ENCODE measurements around the gene MAGI2. TPM values are rescaled to one million over a fixed set of nuclear protein-coding genes. Genes with fewer than 3 reads are reported as not detected.

MAGI2 gene
- total RNA-seq, 2 experiments from 2014 or later, result 0.03 to 0.17 TPM

GRCh38 chr7:78037603-78038002 is 1415.9 kb downstream of the MAGI2 start:
- no TSS peak for BruUV-seq (replicated peaks)
- DNase-seq (ENCODE audit: low spot score), result no peak
- Histone ChIP-seq H2AFZ (ENCODE audit: low read length) (no peak overlapping the region), H3K4me2 (ENCODE audit: low read length) (no peak overlapping the region), H3K4me1 (ENCODE audit: insufficient read depth, low read length, poor library complexity, severe bottlenecking) (no peaks in the 10 kb centered on the region), H3K4me3 (ENCODE audit: low read depth, low read length, poor library complexity, severe bottlenecking) (no peak overlapping the region), H3K79me2 (ENCODE audit: insufficient read depth, low read depth, low read length) (no peaks in the 10 kb centered on the region), H3K27ac (ENCODE audit: low read depth, low read length, poor library complexity, severe bottlenecking) (no peak overlapping the region), H4K20me1 (ENCODE audit: insufficient read depth, low read length) (no peaks in the 10 kb centered on the region), H3K36me3 (ENCODE audit: insufficient read depth, low read length) (no peaks in the 10 kb centered on the region), H3K9me2 (ENCODE audit: insufficient read depth, low read length) (no peaks in the 10 kb centered on the region), H3K9me3 (ENCODE audit: low read length) (no peaks in the 10 kb centered on the region)
- TF ChIP-seq EZH2phosphoT487 (IDR thresholded peaks at IDR 0.05; ENCODE audit: borderline replicate concordance, low read depth, low read length) (no peak), CTCF (conservative IDR thresholded peaks at IDR 0.05; ENCODE audit: low read length) (no peak)
- CTCF ChIA-PET (ENCODE audit: unreplicated experiment), result no interaction called here
- POLR2A ChIA-PET, result no interaction called here
- intact Hi-C loops (cut with micrococcal nuclease; ENCODE audit: unreplicated experiment), result loop anchor here (10.0 kb wide), 1 partner anchor 283 kb away; no protein-coding TSS in a partner anchor

- no peak for DNase-seq (ENCODE audit: low spot score)
- CTCF ChIA-PET (ENCODE audit: unreplicated experiment), result no interaction called here
These were observed 1420.1 kb downstream of the MAGI2 start for GRCh38 chr7:78033410-78033809.

More at GRCh38 chr7:78033410-78033809, 1420.1 kb downstream of the MAGI2 start:
- H2AFZ ChIP-seq (ENCODE audit: low read length), result no peak overlapping the region
- H3K4me2 ChIP-seq (ENCODE audit: low read length), result no peak overlapping the region
- TF ChIP-seq CTCF (conservative IDR thresholded peaks at IDR 0.05; ENCODE audit: low read length) (no peak), EZH2phosphoT487 (IDR thresholded peaks at IDR 0.05; ENCODE audit: borderline replicate concordance, low read depth, low read length) (no peak)
- no peaks in the 10 kb centered on the region for H3K36me3 ChIP-seq (ENCODE audit: insufficient read depth, low read length)
- H3K4me1 ChIP-seq (ENCODE audit: insufficient read depth, low read length, poor library complexity, severe bottlenecking), result no peaks in the 10 kb centered on the region
- no peaks in the 10 kb centered on the region for H3K9me2 ChIP-seq (ENCODE audit: insufficient read depth, low read length)
- H3K27ac ChIP-seq (ENCODE audit: low read depth, low read length, poor library complexity, severe bottlenecking), result no peak overlapping the region
- no peaks in the 10 kb centered on the region for H4K20me1 ChIP-seq (ENCODE audit: insufficient read depth, low read length)
- H3K9me3 ChIP-seq (ENCODE audit: low read length), result no peaks in the 10 kb centered on the region
- intact Hi-C loops (cut with micrococcal nuclease; ENCODE audit: unreplicated experiment), result loop anchor here (10.0 kb wide), 1 partner anchor 279 kb away; no protein-coding TSS in a partner anchor
- no TSS peak for BruUV-seq (replicated peaks)
- POLR2A ChIA-PET, result interaction anchor here (1.3 kb wide), 1 partner anchor 14 kb away, joined by 3 read pairs; no protein-coding TSS in a partner anchor
- no peak overlapping the region for H3K4me3 ChIP-seq (ENCODE audit: low read depth, low read length, poor library complexity, severe bottlenecking)
- no peaks in the 10 kb centered on the region for H3K79me2 ChIP-seq (ENCODE audit: insufficient read depth, low read depth, low read length)
